ENCODE measurements around the gene YIPF6. TPM values are rescaled to one million over a fixed set of nuclear protein-coding genes. Genes with fewer than 3 reads are reported as not detected.

The YIPF6 gene, protein sequence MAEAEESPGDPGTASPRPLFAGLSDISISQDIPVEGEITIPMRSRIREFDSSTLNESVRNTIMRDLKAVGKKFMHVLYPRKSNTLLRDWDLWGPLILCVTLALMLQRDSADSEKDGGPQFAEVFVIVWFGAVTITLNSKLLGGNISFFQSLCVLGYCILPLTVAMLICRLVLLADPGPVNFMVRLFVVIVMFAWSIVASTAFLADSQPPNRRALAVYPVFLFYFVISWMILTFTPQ
- 10 to 100 TPM; 28.6 to 41.8 TPM for total RNA-seq

DNA sequence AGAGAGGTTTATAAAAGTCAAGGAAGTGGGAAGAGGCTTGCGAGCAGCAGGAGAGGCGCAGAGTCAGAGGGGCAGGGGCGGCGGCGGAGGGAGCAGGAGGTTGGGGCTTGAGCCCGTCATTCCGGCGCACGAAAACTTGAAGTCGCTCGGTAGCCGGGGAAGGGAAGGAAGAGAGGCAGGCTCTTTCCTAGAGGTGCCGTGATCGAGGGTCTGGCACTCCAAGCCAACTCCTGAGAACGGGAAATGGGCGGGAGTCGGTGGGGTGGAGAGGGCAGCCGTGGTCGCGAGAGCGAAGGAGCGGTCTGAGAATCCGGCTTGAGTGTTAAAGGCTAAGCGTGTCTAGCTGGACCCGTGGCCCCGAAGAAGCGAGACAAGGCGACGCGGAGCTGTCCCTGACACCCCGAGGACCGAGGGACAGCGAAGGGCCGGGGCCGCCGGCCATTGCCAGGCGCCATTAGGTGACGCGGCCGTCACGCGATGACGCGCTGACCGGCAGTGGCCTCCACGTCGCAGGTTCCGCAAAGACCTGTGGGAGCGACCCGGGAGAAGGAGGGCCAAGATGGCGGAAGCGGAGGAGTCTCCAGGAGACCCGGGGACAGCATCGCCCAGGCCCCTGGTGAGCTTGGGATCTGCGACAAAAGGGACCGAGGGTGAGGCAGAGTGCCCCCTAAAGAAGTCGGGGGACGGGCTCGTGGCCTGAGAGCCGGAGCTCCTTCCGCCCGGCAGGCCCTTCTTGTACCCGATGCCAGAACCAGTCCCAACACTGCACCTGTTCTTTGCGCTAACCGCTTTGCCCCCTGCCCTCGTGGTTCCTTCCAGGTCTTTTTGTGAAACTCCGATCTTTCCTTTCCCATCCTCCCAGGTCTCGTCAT is at the start of gene YIPF6:
TSS of gene YIPF6 (plus strand) at position 544 of the 872 bp plus-strand sequence. CDS start at position 560, 16 bp downstream.
- H3K27me3 ChIP-seq (replicated peaks; ENCODE audit: insufficient read depth), result no peaks in the 10 kb centered on the region
- no peaks in the 10 kb centered on the region for H3K4me1 ChIP-seq (replicated peaks)
- under 1% methylated on average over 37 of the region's 68 CpGs for WGBS
- TF ChIP-seq POLR2A (IDR thresholded peaks at IDR 0.05) (peak; percentile 76), POLR2AphosphoS5 (IDR thresholded peaks at IDR 0.05) (peak; percentile 88)
- TF ChIP-seq, protein P1, sequence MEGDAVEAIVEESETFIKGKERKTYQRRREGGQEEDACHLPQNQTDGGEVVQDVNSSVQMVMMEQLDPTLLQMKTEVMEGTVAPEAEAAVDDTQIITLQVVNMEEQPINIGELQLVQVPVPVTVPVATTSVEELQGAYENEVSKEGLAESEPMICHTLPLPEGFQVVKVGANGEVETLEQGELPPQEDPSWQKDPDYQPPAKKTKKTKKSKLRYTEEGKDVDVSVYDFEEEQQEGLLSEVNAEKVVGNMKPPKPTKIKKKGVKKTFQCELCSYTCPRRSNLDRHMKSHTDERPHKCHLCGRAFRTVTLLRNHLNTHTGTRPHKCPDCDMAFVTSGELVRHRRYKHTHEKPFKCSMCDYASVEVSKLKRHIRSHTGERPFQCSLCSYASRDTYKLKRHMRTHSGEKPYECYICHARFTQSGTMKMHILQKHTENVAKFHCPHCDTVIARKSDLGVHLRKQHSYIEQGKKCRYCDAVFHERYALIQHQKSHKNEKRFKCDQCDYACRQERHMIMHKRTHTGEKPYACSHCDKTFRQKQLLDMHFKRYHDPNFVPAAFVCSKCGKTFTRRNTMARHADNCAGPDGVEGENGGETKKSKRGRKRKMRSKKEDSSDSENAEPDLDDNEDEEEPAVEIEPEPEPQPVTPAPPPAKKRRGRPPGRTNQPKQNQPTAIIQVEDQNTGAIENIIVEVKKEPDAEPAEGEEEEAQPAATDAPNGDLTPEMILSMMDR (IDR thresholded peaks at IDR 0.05), result no peak
- peak within 1 kb of the TSS; percentile 94 to 96 for H3K27ac ChIP-seq
- H3K9me3 ChIP-seq, result no peaks in the 10 kb centered on the region
- intact Hi-C loops (cut with DNase I), result no loop called here
- H3K4me3 ChIP-seq, result peak within 1 kb of the TSS; percentile 49 to 55
- peak; percentile 71 for DNase-seq (ENCODE audit: low spot score)
- no peaks in the 10 kb centered on the region for H3K36me3 ChIP-seq

DNA sequence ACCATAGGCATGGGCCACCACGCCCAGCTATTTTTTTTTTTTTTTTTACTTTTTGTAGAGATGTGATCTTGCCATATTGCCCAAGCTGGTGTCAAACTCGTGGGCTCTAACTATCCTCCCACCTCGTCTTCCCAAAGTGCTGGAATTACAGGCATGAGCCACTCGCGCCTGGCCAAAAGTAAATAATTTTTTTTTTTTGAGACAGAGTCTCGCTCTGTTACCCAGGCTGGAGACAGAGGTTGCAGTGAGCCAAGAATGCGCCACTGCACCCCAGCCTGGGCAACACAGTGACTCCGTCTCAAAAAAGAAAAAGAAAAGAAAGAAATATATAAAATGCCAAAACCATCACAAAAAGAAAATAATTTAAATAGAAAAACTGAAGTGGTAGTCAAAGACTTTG is 47.1 kb upstream of the YIPF6 start:
- TF ChIP-seq POLR2AphosphoS5 (IDR thresholded peaks at IDR 0.05) (no peak), POLR2A (IDR thresholded peaks at IDR 0.05) (no peak)
- TF ChIP-seq, protein P1 (IDR thresholded peaks at IDR 0.05), result no peak
- 32% methylated on average over 8 of the region's 8 CpGs for WGBS
- Histone ChIP-seq H3K27ac (no peak overlapping the region), H3K9me3 (no peaks in the 10 kb centered on the region), H3K4me1 (replicated peaks) (no peaks in the 10 kb centered on the region), H3K4me3 (no peak overlapping the region), H3K27me3 (replicated peaks; ENCODE audit: insufficient read depth) (no peaks in the 10 kb centered on the region), H3K36me3 (no peaks in the 10 kb centered on the region)
- DNase-seq (ENCODE audit: low spot score), result no peak
- intact Hi-C loops (cut with DNase I), result no loop called here

DNA sequence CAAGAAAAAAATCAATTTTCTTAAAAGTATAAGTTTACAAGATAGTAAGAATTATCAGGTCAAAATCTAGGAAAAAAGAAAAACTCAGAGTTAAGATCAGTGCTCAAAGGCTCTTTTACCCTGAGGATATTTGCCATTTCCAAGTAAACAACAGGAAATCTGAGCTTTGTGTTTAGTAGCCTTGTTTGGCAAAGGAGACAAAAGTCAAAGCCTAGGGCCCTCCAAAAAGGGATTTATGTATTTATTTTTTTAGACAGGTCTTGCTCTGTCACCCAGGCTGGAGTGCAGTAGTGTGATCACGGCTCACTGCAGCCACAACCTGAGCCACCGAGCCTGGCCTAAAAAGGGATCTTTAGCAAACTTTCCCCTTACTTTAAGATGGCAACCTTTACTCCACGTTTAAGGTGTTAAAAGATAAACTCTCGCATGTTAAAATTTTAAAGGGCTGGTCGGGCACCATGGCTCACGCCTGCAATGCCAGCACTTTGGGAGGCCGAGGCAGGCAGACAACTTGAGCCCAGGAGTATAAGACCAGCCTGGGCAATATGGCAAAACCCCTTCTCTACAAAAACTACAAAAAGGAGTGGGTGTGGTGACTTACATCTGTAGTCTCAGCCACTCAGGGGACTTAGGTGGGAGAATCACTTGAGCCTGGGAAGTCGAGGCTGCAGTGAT is 44.2 kb upstream of the YIPF6 start:
- Histone ChIP-seq H3K4me3 (no peak overlapping the region), H3K27me3 (replicated peaks; ENCODE audit: insufficient read depth) (no peaks in the 10 kb centered on the region), H3K9me3 (no peaks in the 10 kb centered on the region), H3K27ac (peak overlapping the region in 1 of 2 donors; percentile 27), H3K4me1 (replicated peaks) (no peaks in the 10 kb centered on the region), H3K36me3 (no peaks in the 10 kb centered on the region)
- intact Hi-C loops (cut with DNase I), result no loop called here
- TF ChIP-seq, protein P1 (IDR thresholded peaks at IDR 0.05), result no peak
- TF ChIP-seq POLR2A (IDR thresholded peaks at IDR 0.05) (no peak), POLR2AphosphoS5 (IDR thresholded peaks at IDR 0.05) (no peak)
- no peak for DNase-seq (ENCODE audit: low spot score)
- WGBS, result 36% methylated on average over 8 of the region's 8 CpGs

DNA sequence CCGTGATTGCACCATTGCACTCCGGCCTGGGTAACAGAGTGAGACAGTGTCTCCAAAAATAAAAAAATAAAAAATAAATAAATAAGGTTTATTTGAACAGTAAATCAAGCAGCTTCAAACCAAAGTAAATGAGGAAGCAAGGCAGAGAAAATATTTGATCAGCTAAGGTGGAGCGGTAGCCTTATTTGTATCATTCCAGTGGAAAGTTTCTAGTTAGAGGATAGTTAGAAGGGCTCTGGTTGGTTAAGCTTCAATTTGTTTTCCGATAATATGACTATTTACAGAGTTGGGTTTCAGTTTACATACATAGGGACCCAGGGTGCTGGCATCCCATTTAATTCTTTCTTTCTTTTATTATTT is 43.7 kb upstream of the YIPF6 start:
- Histone ChIP-seq H3K9me3 (no peaks in the 10 kb centered on the region), H3K4me1 (replicated peaks) (no peaks in the 10 kb centered on the region), H3K27me3 (replicated peaks; ENCODE audit: insufficient read depth) (no peaks in the 10 kb centered on the region), H3K4me3 (no peak overlapping the region), H3K36me3 (no peaks in the 10 kb centered on the region), H3K27ac (peak overlapping the region in 1 of 2 donors; percentile 27)
- intact Hi-C loops (cut with DNase I), result no loop called here
- 64% methylated on average over 4 of the region's 4 CpGs for WGBS
- peak; percentile 16 for TF ChIP-seq POLR2AphosphoS5 (IDR thresholded peaks at IDR 0.05)
- TF ChIP-seq POLR2A (IDR thresholded peaks at IDR 0.05), result no peak
- TF ChIP-seq, protein P1 (IDR thresholded peaks at IDR 0.05), result no peak
- DNase-seq (ENCODE audit: low spot score), result peak; percentile 8
